ENCODE data around the gene NAA15. TPM values are rescaled to one million over a fixed set of nuclear protein-coding genes. Genes with fewer than 3 reads are reported as not detected.

Gene NAA15
- total and polyA plus RNA-seq, 2 experiments from 2014 or later = 29.2 to 32.8 TPM

GRCh38 chr4:139391731-139392130, 90.4 kb downstream of the NAA15 start:
- no peak for DNase-seq
- Histone ChIP-seq H3K4me3 (no peak overlapping the region), H4K20me1 (ENCODE audit: insufficient read depth) (no peaks in the 10 kb centered on the region), H3K9me2 (ENCODE audit: insufficient read depth) (no peaks in the 10 kb centered on the region), H3K79me2 (ENCODE audit: insufficient read depth) (no peaks in the 10 kb centered on the region), H3K27ac (no peak overlapping the region), H2AFZ (no peak overlapping the region), H3K4me1 (ENCODE audit: insufficient read depth) (peaks cover 16% of the 10 kb centered on the region), H3K4me2 (ENCODE audit: unreplicated experiment) (no peak overlapping the region), H3K9me3 (ENCODE audit: low read depth) (no peaks in the 10 kb centered on the region), H3K9ac (no peak overlapping the region), H3K36me3 (ENCODE audit: low read depth) (peaks cover 22% of the 10 kb centered on the region), H3F3A (ENCODE audit: insufficient read depth) (peaks cover 40% of the 10 kb centered on the region), H3K27me3 (replicated peaks; ENCODE audit: insufficient read depth) (no peaks in the 10 kb centered on the region)
- in situ Hi-C loops (cut with MboI) = no loop called here
- TF ChIP-seq EZH2 (IDR thresholded peaks at IDR 0.05; ENCODE audit: insufficient read depth, poor library complexity, severe bottlenecking) (no peak), EZH2phosphoT487 (IDR thresholded peaks at IDR 0.05; ENCODE audit: insufficient read depth, low read depth) (no peak)
- 93 to 95% methylated on average over 2 of the region's 2 CpGs for WGBS, 2 experiments (ENCODE audit: low coverage in 1 of 2, low lambda C conversion rate in 2 of 2, missing lambda C conversion rate in 2 of 2)

DNA sequence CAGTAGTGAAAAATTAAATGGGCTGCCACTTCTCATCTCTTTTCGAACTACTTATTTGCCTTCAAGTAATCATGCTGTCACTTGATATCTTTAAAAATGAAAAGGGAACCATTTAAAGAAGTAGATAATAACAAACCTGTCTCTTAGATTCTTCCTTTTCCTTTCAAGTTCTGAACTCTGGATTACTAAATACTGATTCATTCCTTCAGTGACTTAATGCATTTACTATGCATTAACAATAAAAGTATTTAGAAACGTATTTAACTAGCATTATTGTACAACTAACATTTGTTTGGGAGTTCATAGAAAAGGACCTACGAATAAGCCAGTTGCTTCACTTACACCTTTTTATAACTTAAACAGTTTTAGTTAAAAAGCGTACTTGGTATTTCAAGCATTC, 91.5 kb downstream of the NAA15 start:
- 68 to 71% methylated on average over 4 of the region's 4 CpGs for WGBS, 2 experiments (ENCODE audit: low coverage in 1 of 2, low lambda C conversion rate in 2 of 2, missing lambda C conversion rate in 2 of 2)
- H3K9me3 ChIP-seq (ENCODE audit: low read depth) = no peaks in the 10 kb centered on the region
- peaks cover 40% of the 10 kb centered on the region for H3F3A ChIP-seq (ENCODE audit: insufficient read depth)
- peaks cover 13% of the 10 kb centered on the region for H3K36me3 ChIP-seq (ENCODE audit: low read depth)
- no peak overlapping the region for H3K27ac ChIP-seq
- H3K79me2 ChIP-seq (ENCODE audit: insufficient read depth) = no peaks in the 10 kb centered on the region
- H3K4me1 ChIP-seq (ENCODE audit: insufficient read depth) = peaks cover 16% of the 10 kb centered on the region
- H3K27me3 ChIP-seq (replicated peaks; ENCODE audit: insufficient read depth) = no peaks in the 10 kb centered on the region
- in situ Hi-C loops (cut with MboI) = no loop called here
- H2AFZ ChIP-seq = no peak overlapping the region
- H3K4me2 ChIP-seq (ENCODE audit: unreplicated experiment) = no peak overlapping the region
- H3K9me2 ChIP-seq (ENCODE audit: insufficient read depth) = no peaks in the 10 kb centered on the region
- no peak overlapping the region for H3K4me3 ChIP-seq
- TF ChIP-seq EZH2 (IDR thresholded peaks at IDR 0.05; ENCODE audit: insufficient read depth, poor library complexity, severe bottlenecking) = no peak
- no peak for TF ChIP-seq EZH2phosphoT487 (IDR thresholded peaks at IDR 0.05; ENCODE audit: insufficient read depth, low read depth)
- no peaks in the 10 kb centered on the region for H4K20me1 ChIP-seq (ENCODE audit: insufficient read depth)
- DNase-seq = peak; percentile 44
- H3K9ac ChIP-seq = no peak overlapping the region

- in situ Hi-C loops (cut with MboI) = no loop called here
These were observed 100.1 kb downstream of the NAA15 start for GRCh38 chr4:139401368-139401767.

GRCh38 chr4:139402436-139402835, 101.1 kb downstream of the NAA15 start:
- H3F3A ChIP-seq (ENCODE audit: insufficient read depth) = peaks cover 9% of the 10 kb centered on the region; the same call in 1 of the 2 replicates
- no peak overlapping the region for H2AFZ ChIP-seq
- H3K27ac ChIP-seq = no peak overlapping the region
- DNase-seq = no peak
- H3K9me2 ChIP-seq (ENCODE audit: insufficient read depth) = no peaks in the 10 kb centered on the region
- TF ChIP-seq EZH2 (IDR thresholded peaks at IDR 0.05; ENCODE audit: insufficient read depth, poor library complexity, severe bottlenecking) = no peak
- no peaks in the 10 kb centered on the region for H3K79me2 ChIP-seq (ENCODE audit: insufficient read depth)
- no peak overlapping the region for H3K4me3 ChIP-seq
- no peaks in the 10 kb centered on the region for H4K20me1 ChIP-seq (ENCODE audit: insufficient read depth)
- H3K27me3 ChIP-seq (replicated peaks; ENCODE audit: insufficient read depth) = no peaks in the 10 kb centered on the region
- no peaks in the 10 kb centered on the region for H3K9me3 ChIP-seq (ENCODE audit: low read depth)
- no peak overlapping the region for H3K4me2 ChIP-seq (ENCODE audit: unreplicated experiment)
- H3K9ac ChIP-seq = no peak overlapping the region
- H3K4me1 ChIP-seq (ENCODE audit: insufficient read depth) = no peaks in the 10 kb centered on the region
- 78 to 80% methylated on average over 5 of the region's 5 CpGs for WGBS, 2 experiments (ENCODE audit: low coverage in 1 of 2, low lambda C conversion rate in 2 of 2, missing lambda C conversion rate in 2 of 2)
- 0 out of 2 replicates have a peak, but pooled peaks cover 5% of the 10 kb centered on the region for H3K36me3 ChIP-seq (ENCODE audit: low read depth)
- in situ Hi-C loops (cut with MboI) = no loop called here

More at GRCh38 chr4:139401368-139401767, 100.1 kb downstream of the NAA15 start:
- no peak overlapping the region for H3K27ac ChIP-seq
- 92 to 98% methylated on average over 3 of the region's 3 CpGs for WGBS, 2 experiments (ENCODE audit: low coverage in 1 of 2, low lambda C conversion rate in 2 of 2, missing lambda C conversion rate in 2 of 2)
- H4K20me1 ChIP-seq (ENCODE audit: insufficient read depth) = no peaks in the 10 kb centered on the region
- H3K79me2 ChIP-seq (ENCODE audit: insufficient read depth) = no peaks in the 10 kb centered on the region
- H3K9me3 ChIP-seq (ENCODE audit: low read depth) = no peaks in the 10 kb centered on the region
- H3K4me1 ChIP-seq (ENCODE audit: insufficient read depth) = no peaks in the 10 kb centered on the region
- H3K9me2 ChIP-seq (ENCODE audit: insufficient read depth) = no peaks in the 10 kb centered on the region
- H2AFZ ChIP-seq = no peak overlapping the region
- no peak overlapping the region for H3K4me2 ChIP-seq (ENCODE audit: unreplicated experiment)
- 0 out of 2 replicates have a peak, but pooled peaks cover 5% of the 10 kb centered on the region for H3K36me3 ChIP-seq (ENCODE audit: low read depth)
- DNase-seq = no peak
- H3K27me3 ChIP-seq (replicated peaks; ENCODE audit: insufficient read depth) = no peaks in the 10 kb centered on the region
- H3K4me3 ChIP-seq = no peak overlapping the region
- no peak overlapping the region for H3K9ac ChIP-seq
- peaks cover 9% of the 10 kb centered on the region; the same call in 1 of the 2 replicates for H3F3A ChIP-seq (ENCODE audit: insufficient read depth)
- TF ChIP-seq EZH2phosphoT487 (IDR thresholded peaks at IDR 0.05; ENCODE audit: insufficient read depth, low read depth) (no peak), EZH2 (IDR thresholded peaks at IDR 0.05; ENCODE audit: insufficient read depth, poor library complexity, severe bottlenecking) (no peak)

DNA sequence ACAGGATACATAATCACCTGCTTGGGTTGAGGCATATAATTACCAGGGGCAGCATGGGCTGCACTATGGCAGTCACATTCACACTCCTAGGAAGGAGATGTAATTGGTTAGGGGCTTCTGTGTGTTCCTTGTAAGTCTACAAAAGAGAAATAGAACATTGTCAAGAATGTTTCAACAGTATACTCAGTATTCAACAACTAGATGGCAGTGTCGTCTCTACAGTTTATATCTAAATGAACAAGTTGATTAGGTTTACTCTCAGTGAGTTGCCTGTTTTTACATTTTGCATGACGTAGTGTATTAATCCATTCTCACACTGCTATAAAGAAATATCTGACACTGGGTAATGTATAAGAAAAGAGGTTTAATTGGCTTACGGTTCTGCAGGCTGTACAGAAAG, 102.2 kb downstream of the NAA15 start:
- H3F3A ChIP-seq (ENCODE audit: insufficient read depth) = peaks cover 9% of the 10 kb centered on the region; the same call in 1 of the 2 replicates
- H3K4me2 ChIP-seq (ENCODE audit: unreplicated experiment) = no peak overlapping the region
- WGBS, 2 experiments (ENCODE audit: low coverage in 1 of 2, low lambda C conversion rate in 2 of 2, missing lambda C conversion rate in 2 of 2) = 95% methylated on average over 3 of the region's 3 CpGs
- no peaks in the 10 kb centered on the region for H3K79me2 ChIP-seq (ENCODE audit: insufficient read depth)
- no peaks in the 10 kb centered on the region for H3K9me3 ChIP-seq (ENCODE audit: low read depth)
- H3K27me3 ChIP-seq (replicated peaks; ENCODE audit: insufficient read depth) = no peaks in the 10 kb centered on the region
- no peak overlapping the region for H3K27ac ChIP-seq
- no peak overlapping the region for H2AFZ ChIP-seq
- H3K4me3 ChIP-seq = no peak overlapping the region
- H3K4me1 ChIP-seq (ENCODE audit: insufficient read depth) = no peaks in the 10 kb centered on the region
- TF ChIP-seq EZH2 (IDR thresholded peaks at IDR 0.05; ENCODE audit: insufficient read depth, poor library complexity, severe bottlenecking) (no peak), EZH2phosphoT487 (IDR thresholded peaks at IDR 0.05; ENCODE audit: insufficient read depth, low read depth) (no peak)
- in situ Hi-C loops (cut with MboI) = no loop called here
- 0 out of 2 replicates have a peak, but pooled peaks cover 5% of the 10 kb centered on the region for H3K36me3 ChIP-seq (ENCODE audit: low read depth)
- no peak for DNase-seq
- H3K9me2 ChIP-seq (ENCODE audit: insufficient read depth) = no peaks in the 10 kb centered on the region
- H3K9ac ChIP-seq = no peak overlapping the region
- H4K20me1 ChIP-seq (ENCODE audit: insufficient read depth) = no peaks in the 10 kb centered on the region
